HEK293 (cell line): ENCODE measurements around the gene MAD2L2.

Experiments
- EGR2 ChIP-seq: fragments of 450-650 bp; formaldehyde crosslinking; IDR thresholded peaks from 2 replicates; pipeline ENCODE4 v1.5.1; 2016; ENCODE audit warnings: low read depth, missing biosample characterization, missing genetic modification characterization
- INSM2 ChIP-seq: fragments of 450-650 bp; formaldehyde crosslinking; IDR thresholded peaks from 2 replicates; pipeline ENCODE4 v1.5.1; 2016; ENCODE audit warnings: missing biosample characterization, missing genetic modification characterization
- MZF1 ChIP-seq: fragments of 450-650 bp; formaldehyde crosslinking; IDR thresholded peaks from 2 replicates; pipeline ENCODE4 v1.5.1; 2017; ENCODE audit warnings: missing biosample characterization, missing genetic modification characterization, borderline replicate concordance
- PATZ1 ChIP-seq: fragments of 450-650 bp; formaldehyde crosslinking; IDR thresholded peaks from 2 replicates; pipeline ENCODE4 v1.5.1; 2016; ENCODE audit warnings: missing biosample characterization, missing genetic modification characterization
- PRDM2 ChIP-seq: fragments of 450-650 bp; formaldehyde crosslinking; IDR thresholded peaks from 2 replicates; pipeline ENCODE4 v1.5.1; 2016; ENCODE audit warnings: missing biosample characterization, missing genetic modification characterization, borderline replicate concordance
- SETDB1 ChIP-seq: IDR thresholded peaks from one replicate; pipeline ENCODE4 v1.6.1; 2017; ENCODE audit warnings: mild to moderate bottlenecking, low read length, moderate library complexity, mixed read lengths; ENCODE audit not compliant: insufficient read length
- SP2 ChIP-seq: fragments of 450-650 bp; formaldehyde crosslinking; IDR thresholded peaks from 2 replicates; pipeline ENCODE4 v1.5.1; 2016; ENCODE audit warnings: missing biosample characterization, missing genetic modification characterization
- ZBTB17 ChIP-seq: fragments of 450-650 bp; formaldehyde crosslinking; IDR thresholded peaks from 2 replicates; pipeline ENCODE4 v1.5.1; 2016; ENCODE audit warnings: missing biosample characterization, missing genetic modification characterization
- ZBTB49 ChIP-seq: fragments of 450-650 bp; formaldehyde crosslinking; IDR thresholded peaks from 2 replicates; pipeline ENCODE4 v1.5.1; 2016; ENCODE audit warnings: missing biosample characterization, missing genetic modification characterization, low read depth
- ZBTB8A ChIP-seq: fragments of 450-650 bp; formaldehyde crosslinking; IDR thresholded peaks from 2 replicates; pipeline ENCODE4 v1.5.1; 2016; ENCODE audit warnings: missing biosample characterization, missing genetic modification characterization
- ZFP37 ChIP-seq: fragments of 450-650 bp; formaldehyde crosslinking; IDR thresholded peaks from 2 replicates; pipeline ENCODE4 v1.5.1; 2016; ENCODE audit warnings: missing biosample characterization, missing genetic modification characterization
- ZFP69B ChIP-seq: fragments of 450-650 bp; formaldehyde crosslinking; IDR thresholded peaks from 2 replicates; pipeline ENCODE4 v1.5.1; 2016; ENCODE audit warnings: missing biosample characterization, missing genetic modification characterization
- ZNF140 ChIP-seq: fragments of 450-650 bp; formaldehyde crosslinking; IDR thresholded peaks from 2 replicates; pipeline ENCODE4 v1.5.1; 2016; ENCODE audit warnings: missing biosample characterization, missing genetic modification characterization
- ZNF157 ChIP-seq: fragments of 450-650 bp; formaldehyde crosslinking; IDR thresholded peaks from 2 replicates; pipeline ENCODE4 v1.5.1; 2016; ENCODE audit warnings: missing biosample characterization, missing genetic modification characterization
- ZNF16 ChIP-seq: fragments of 450-650 bp; formaldehyde crosslinking; IDR thresholded peaks from 2 replicates; pipeline ENCODE4 v1.5.1; 2016; ENCODE audit warnings: low read depth, missing biosample characterization, missing genetic modification characterization
- ZNF19 ChIP-seq: fragments of 450-650 bp; formaldehyde crosslinking; IDR thresholded peaks from 2 replicates; pipeline ENCODE4; 2016; ENCODE audit warnings: missing biosample characterization, missing genetic modification characterization, low read depth
- ZNF2 ChIP-seq: fragments of 450-650 bp; formaldehyde crosslinking; IDR thresholded peaks from 2 replicates; pipeline ENCODE4 v1.5.1; 2016; ENCODE audit warnings: missing biosample characterization, missing genetic modification characterization
- ZNF239 ChIP-seq: fragments of 450-650 bp; formaldehyde crosslinking; IDR thresholded peaks from 2 replicates; pipeline ENCODE4 v1.5.1; 2016; ENCODE audit warnings: missing biosample characterization, missing genetic modification characterization
- ZNF24 ChIP-seq: fragments of 450-650 bp; formaldehyde crosslinking; IDR thresholded peaks from 2 replicates; pipeline ENCODE4 v1.5.1; 2016; ENCODE audit warnings: missing biosample characterization, missing genetic modification characterization
- ZNF274 ChIP-seq, 2 experiments: fragments of 200-500 bp in 1 of 2; fragments of 450-650 bp in 1 of 2; sonication (Bioruptor generic) in 1 of 2; formaldehyde crosslinking in 1 of 2; IDR thresholded peaks; 2 replicates each; pipeline versions ENCODE4 v1.5.1 to v1.6.1; 2014 to 2016; ENCODE audit warnings: borderline replicate concordance in 1 of 2, inconsistent platforms in 1 of 2, low read length in 1 of 2, missing biosample characterization in 1 of 2, missing genetic modification characterization in 1 of 2
- ZNF350 ChIP-seq: fragments of 450-650 bp; formaldehyde crosslinking; IDR thresholded peaks from 2 replicates; pipeline ENCODE4 v1.5.0; 2017; ENCODE audit warnings: missing biosample characterization, mild to moderate bottlenecking, missing genetic modification characterization
- ZNF362 ChIP-seq: fragments of 450-650 bp; formaldehyde crosslinking; IDR thresholded peaks from 2 replicates; pipeline ENCODE4 v1.5.1; 2016; ENCODE audit warnings: missing biosample characterization, missing genetic modification characterization
- ZNF701 ChIP-seq: fragments of 450-650 bp; formaldehyde crosslinking; IDR thresholded peaks from 2 replicates; pipeline ENCODE4 v1.5.1; 2016; ENCODE audit warnings: missing biosample characterization, missing genetic modification characterization
- ZNF707 ChIP-seq: fragments of 450-650 bp; formaldehyde crosslinking; IDR thresholded peaks from 2 replicates; pipeline ENCODE4 v1.5.1; 2016; ENCODE audit warnings: missing biosample characterization, missing genetic modification characterization

The MAD2L2 gene

GRCh38 chr1:11680270-11681070 is 478 bp downstream of the MAD2L2 start (continued):
- TF ChIP-seq PRDM2 (tag by site-specific recombination) (no peak), ZNF350 (tag by site-specific recombination) (no peak), PATZ1 (peak; percentile 13), ZFP69B (no peak), ZNF19 (tag by site-specific recombination) (no peak), ZBTB17 (tag by site-specific recombination) (peak; percentile 67), ZBTB49 (tag by site-specific recombination) (no peak), ZNF274 (IDR thresholded peaks at IDR 0.05; ENCODE audit: low read length) (no peak), ZNF274 (tag by site-specific recombination; IDR thresholded peaks at IDR 0.05; ENCODE audit: borderline replicate concordance) (no peak), ZNF239 (tag by site-specific recombination) (no peak), ZNF707 (tag by site-specific recombination) (no peak), MZF1 (tag by site-specific recombination) (no peak), ZNF157 (tag by site-specific recombination) (no peak), ZBTB8A (tag by site-specific recombination) (no peak), ZNF701 (no peak), ZNF362 (tag by site-specific recombination) (no peak), ZNF2 (no peak), EGR2 (no peak; the same call in 1 of the 2 replicates), INSM2 (tag by site-specific recombination) (no peak), ZNF16 (tag by site-specific recombination) (no peak), ZFP37 (tag by site-specific recombination) (no peak), ZNF140 (no peak), ZNF24 (tag by site-specific recombination) (no peak), SP2 (tag by site-specific recombination) (peak; percentile 54), SETDB1 (no peak)
